DND-41 (cell line): ENCODE data around the gene DPPA2.
"Not testable (repeated sequence)": the region's sequence is repeated elsewhere in the genome, so short reads cannot be mapped to it uniquely, and the experiment has no call there.

Experiments used
- EZH2 ChIP-seq: IDR thresholded peaks from 3 replicates; pipeline ENCODE4 v1.6.1; 2012; ENCODE audit warnings: borderline replicate concordance, low read depth, mild to moderate bottlenecking, moderate library complexity, low read length, inconsistent platforms; ENCODE audit not compliant: severe bottlenecking
- TF ChIP-seq, protein P1 (sequence below): IDR thresholded peaks from 2 replicates; pipeline ENCODE4 v1.5.1; 2012; ENCODE audit warnings: borderline replicate concordance, low read length, moderate library complexity, mild to moderate bottlenecking; ENCODE audit not compliant: poor library complexity, severe bottlenecking; ENCODE audit errors: extremely low read depth

GRCh38 chr3:109358809-109359208 lies 42.5 kb upstream of the DPPA2 start:
- TF ChIP-seq, protein P1, sequence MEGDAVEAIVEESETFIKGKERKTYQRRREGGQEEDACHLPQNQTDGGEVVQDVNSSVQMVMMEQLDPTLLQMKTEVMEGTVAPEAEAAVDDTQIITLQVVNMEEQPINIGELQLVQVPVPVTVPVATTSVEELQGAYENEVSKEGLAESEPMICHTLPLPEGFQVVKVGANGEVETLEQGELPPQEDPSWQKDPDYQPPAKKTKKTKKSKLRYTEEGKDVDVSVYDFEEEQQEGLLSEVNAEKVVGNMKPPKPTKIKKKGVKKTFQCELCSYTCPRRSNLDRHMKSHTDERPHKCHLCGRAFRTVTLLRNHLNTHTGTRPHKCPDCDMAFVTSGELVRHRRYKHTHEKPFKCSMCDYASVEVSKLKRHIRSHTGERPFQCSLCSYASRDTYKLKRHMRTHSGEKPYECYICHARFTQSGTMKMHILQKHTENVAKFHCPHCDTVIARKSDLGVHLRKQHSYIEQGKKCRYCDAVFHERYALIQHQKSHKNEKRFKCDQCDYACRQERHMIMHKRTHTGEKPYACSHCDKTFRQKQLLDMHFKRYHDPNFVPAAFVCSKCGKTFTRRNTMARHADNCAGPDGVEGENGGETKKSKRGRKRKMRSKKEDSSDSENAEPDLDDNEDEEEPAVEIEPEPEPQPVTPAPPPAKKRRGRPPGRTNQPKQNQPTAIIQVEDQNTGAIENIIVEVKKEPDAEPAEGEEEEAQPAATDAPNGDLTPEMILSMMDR = not testable (repeated sequence)
- not testable (repeated sequence) for TF ChIP-seq EZH2
